B cell (primary cell): Measurements from ENCODE around the gene PRRX1. TPM values are rescaled to one million over a fixed set of nuclear protein-coding genes. Genes with fewer than 3 reads are reported as not detected.

ENCODE experiments used
- ATAC-seq: fragments of 200-7000 bp; cut with Tn5 transposase; one replicate; pipeline ENCODE4 v1.10.0; 2021; ENCODE audit warnings: low read depth, mild to moderate bottlenecking, moderate number of reproducible peaks, moderate library complexity
- CTCF ChIA-PET: fragments of 350-600 bp; sonication (Branson Sonifier 250); formaldehyde crosslinking; loops from one replicate; lab custom pipeline; 2021; ENCODE audit warnings: antibody characterized with exemption, inconsistent platforms; lab: Charles Lee
- POLR2A ChIA-PET: fragments of 350-600 bp; sonication (Branson Sonifier 250); formaldehyde crosslinking; loops from one replicate; lab custom pipeline; 2021; ENCODE audit warnings: antibody characterized with exemption; lab: Charles Lee
- DNase-seq: peaks from one replicate; pipeline ENCODE4 v3.0.0; 2013
- H2AFZ ChIP-seq: 2 replicates; pipeline ENCODE4 v1.6.1; 2012; ENCODE audit warnings: mild to moderate bottlenecking, low read depth, low read length; ENCODE audit not compliant: insufficient read depth, poor library complexity, severe bottlenecking
- H3K27ac ChIP-seq, 2 donors: 1 replicate in 1 of 2; 2 replicates in 1 of 2; pipeline ENCODE4 v1.5.1; 2012 to 2013; ENCODE audit warnings: low read length in 2 of 2, mild to moderate bottlenecking in 2 of 2, moderate library complexity in 1 of 2
- H3K27me3 ChIP-seq, 4 experiments: fragments of 200-600 bp in 1 of 4; sonication (generic) in 1 of 4; replicated peaks in 1 of 4; 1 replicate in 2 of 4; 2 replicates in 2 of 4; pipeline versions ENCODE4 v1.6.1 to v1.7.0; 2013 to 2016; ENCODE audit warnings: low read length in 3 of 4, mild to moderate bottlenecking in 2 of 4, mixed read lengths in 1 of 4, moderate library complexity in 1 of 4; ENCODE audit not compliant: insufficient read depth in 4 of 4, control insufficient read depth in 3 of 4; ENCODE audit errors: control extremely low read depth in 1 of 4
- H3K36me3 ChIP-seq, 2 experiments: replicated peaks in 1 of 2; 1 replicate in 1 of 2; 2 replicates in 1 of 2; pipeline versions ENCODE4 v1.6.1 to v1.7.1; 2013; ENCODE audit warnings: low read length in 1 of 2; ENCODE audit not compliant: insufficient read depth in 2 of 2, control insufficient read depth in 1 of 2; ENCODE audit errors: control extremely low read depth in 1 of 2, extremely low read depth in 1 of 2
- H3K4me1 ChIP-seq, 2 donors: fragments of 200-600 bp in 1 of 2; sonication (generic) in 1 of 2; 1 replicate in 1 of 2; 2 replicates in 1 of 2; pipeline versions ENCODE4 v1.5.1 to v1.6.1; 2013 to 2017; ENCODE audit warnings: low read length in 2 of 2; ENCODE audit not compliant: control insufficient read depth in 2 of 2, insufficient read depth in 2 of 2
- H3K4me2 ChIP-seq: replicated peaks from 2 replicates; pipeline ENCODE3; 2012; ENCODE audit warnings: mild to moderate bottlenecking, low read depth, low read length; ENCODE audit not compliant: poor library complexity, severe bottlenecking
- H3K4me3 ChIP-seq, 5 experiments: fragments of 200-600 bp in 1 of 5; sonication (generic) in 1 of 5; 1 replicate in 3 of 5; 2 replicates in 2 of 5; pipeline versions ENCODE4 v1.5.1 to v1.7.0; 2011 to 2016; ENCODE audit warnings: low read length in 4 of 5, mild to moderate bottlenecking in 4 of 5, low read depth in 2 of 5, control low read depth in 1 of 5, moderate library complexity in 1 of 5; ENCODE audit not compliant: insufficient read depth in 1 of 5; ENCODE audit errors: control extremely low read depth in 1 of 5, extremely low read depth in 1 of 5
- H3K79me2 ChIP-seq: fragments of 200-600 bp; sonication (generic); one replicate; pipeline ENCODE4 v1.6.0; 2016; ENCODE audit warnings: low read length; ENCODE audit not compliant: control insufficient read depth, insufficient read depth
- H3K9ac ChIP-seq: fragments of 200-600 bp; sonication (generic); 2 replicates; pipeline ENCODE4 v1.6.1; 2017; ENCODE audit warnings: mild to moderate bottlenecking, low read length, moderate library complexity
- H3K9me3 ChIP-seq, 3 donors: one replicate each; pipeline versions ENCODE4 v1.6.1 to v1.7.1; 2013; ENCODE audit warnings: low read length in 2 of 3; ENCODE audit not compliant: control insufficient read depth in 2 of 3, insufficient read depth in 1 of 3; ENCODE audit errors: control extremely low read depth in 1 of 3
- H4K20me1 ChIP-seq: 2 replicates; pipeline ENCODE4 v1.6.0; 2012; ENCODE audit warnings: mild to moderate bottlenecking, low read length; ENCODE audit not compliant: insufficient read depth, control insufficient read depth, poor library complexity, severe bottlenecking
- H3K27ac Mint-ChIP-seq: one replicate; pipeline ENCODE4 v1.8.0; 2021; ENCODE audit warnings: mixed read lengths
- H3K27me3 Mint-ChIP-seq: one replicate; pipeline ENCODE4 v1.8.0; 2021; ENCODE audit warnings: mixed read lengths
- H3K4me1 Mint-ChIP-seq: one replicate; pipeline ENCODE4 v1.8.0; 2021; ENCODE audit warnings: mixed read lengths
- H3K4me3 Mint-ChIP-seq: one replicate; pipeline ENCODE4 v1.8.0; 2021; ENCODE audit warnings: mixed read lengths
- H3K9me3 Mint-ChIP-seq: one replicate; pipeline ENCODE4 v1.8.0; 2022; ENCODE audit warnings: mixed read lengths; ENCODE audit not compliant: insufficient read depth
- CTCF ChIP-seq: fragments of 200-600 bp; IDR thresholded peaks from one replicate; pipeline ENCODE4 v1.8.0; 2022; ENCODE audit warnings: antibody characterized with exemption, mild to moderate bottlenecking
- EZH2 ChIP-seq: IDR thresholded peaks from 2 replicates; pipeline ENCODE4 v1.6.1; 2012; ENCODE audit warnings: borderline replicate concordance, low read depth, mild to moderate bottlenecking, moderate library complexity, low read length; ENCODE audit not compliant: insufficient read depth, poor library complexity, severe bottlenecking
- WGBS: methylation state at CpG from one replicate; pipeline ENCODE4 v1.1.5; 2013; ENCODE audit warnings: missing lambda C conversion rate; ENCODE audit not compliant: insufficient coverage; 5-methylcytosine and 5-hydroxymethylcytosine counted together
- intact Hi-C: fragments of 100-400 bp; cut with micrococcal nuclease; formaldehyde crosslinking; loops from one replicate; pipeline ENCODE4 v1.10.0; 2022
- polyA minus RNA-seq: library from RNA; depleted of rRNA, polyadenylated mRNA; stranded (reverse); fragments of >200 nt; gene quantifications from 2 replicates; pipeline ENCODE4 v1.2.3, GENCODE V29; 2012
- polyA plus RNA-seq: library from polyadenylated mRNA; depleted of rRNA; stranded (reverse); fragments of >200 nt; gene quantifications from 2 replicates; pipeline ENCODE4 v1.2.3, GENCODE V29; 2012
- total RNA-seq, 2 donors: library from RNA; stranded (reverse); fragments of 120-200 nt in 1 of 2; gene quantifications; 1 replicate in 1 of 2; 2 replicates in 1 of 2; pipeline versions ENCODE4 v1.2.3 to v1.2.4, GENCODE V29; 2013 to 2022

PRRX1 gene
- total RNA-seq = not detected in 2 replicates
- total RNA-seq (2013) = 5.2 TPM
- not detected in 2 replicates for polyA plus RNA-seq
- polyA minus RNA-seq = not detected in 2 replicates

- CTCF ChIA-PET = no interaction called here
- Histone ChIP-seq H3K27me3 (peaks cover 0 to 90% (median 35%) of the 10 kb centered on the region in 4 experiments), H3K79me2 (no peaks in the 10 kb centered on the region), H4K20me1 (no peaks in the 10 kb centered on the region), H3K27ac (no peak within 1 kb of the TSS), H3K4me1 (peaks cover 12 to 14% of the 10 kb centered on the region in 2 donors), H3K9ac (no peak within 1 kb of the TSS), H3K36me3 (no peaks in the 10 kb centered on the region), H3K4me2 (peak within 1 kb of the TSS; percentile 37), H2AFZ (peak within 1 kb of the TSS; percentile 42), H3K4me3 (no peak within 1 kb of the TSS), H3K9me3 (peaks cover 0 to 17% (median 0%) of the 10 kb centered on the region in 3 donors)
- DNase-seq = peak; percentile 14
- Mint-ChIP-seq H3K4me1 (peaks cover 6% of the 10 kb centered on the region), H3K27me3 (peaks cover 71% of the 10 kb centered on the region), H3K4me3 (no peak within 1 kb of the TSS), H3K9me3 (no peaks in the 10 kb centered on the region), H3K27ac (no peak within 1 kb of the TSS)
- POLR2A ChIA-PET = no interaction called here
- intact Hi-C loops = no loop called here
- WGBS = 7% methylated on average over 50 of the region's 56 CpGs
- TF ChIP-seq CTCF (no peak), EZH2 (no peak)
- ATAC-seq = no peak
Observed at GRCh38 chr1:170664093-170664827, at the start of gene PRRX1. Gene PRRX1 (plus strand): TSS chr1:170664131. CDS start chr1:170664219, 88 bp downstream.

- peaks cover 0 to 4% (median 0%) of the 10 kb centered on the region in 4 experiments for H3K27me3 ChIP-seq
- ATAC-seq (no peak), DNase-seq (no peak)
- no peaks in the 10 kb centered on the region for H4K20me1 ChIP-seq
- POLR2A ChIA-PET = no interaction called here
- H3K79me2 ChIP-seq = no peaks in the 10 kb centered on the region
- no peak overlapping the region for H3K27ac Mint-ChIP-seq
- H3K27me3 Mint-ChIP-seq = peaks cover 5% of the 10 kb centered on the region
- peaks cover 0 to 4% (median 0%) of the 10 kb centered on the region in 3 donors for H3K9me3 ChIP-seq
- H3K9ac ChIP-seq = no peak overlapping the region
- H3K4me2 ChIP-seq = no peak overlapping the region
- no peaks in the 10 kb centered on the region for H3K9me3 Mint-ChIP-seq
- H3K4me3 Mint-ChIP-seq = no peak overlapping the region
- no peak overlapping the region for H3K4me3 ChIP-seq
- H3K4me1 ChIP-seq = no peaks in the 10 kb centered on the region
- WGBS = 80% methylated on average over 1 of the region's 7 CpGs
- intact Hi-C loops = no loop called here
- H3K4me1 Mint-ChIP-seq = no peaks in the 10 kb centered on the region
- H3K27ac ChIP-seq = no peak overlapping the region
- CTCF ChIA-PET = no interaction called here
- H3K36me3 ChIP-seq = no peaks in the 10 kb centered on the region
- H2AFZ ChIP-seq = no peak overlapping the region
- TF ChIP-seq CTCF (no peak), EZH2 (no peak)
Observed at GRCh38 chr1:170617591-170618330, 46.2 kb upstream of the PRRX1 start.
